Stomach smooth muscle (tissue), 2 donors: ENCODE measurements around the gene KLHL30.

Source experiments
- H3K27ac ChIP-seq: one replicate; pipeline ENCODE4 v1.7.0; 2013; ENCODE audit warnings: mild to moderate bottlenecking, low read length, inconsistent platforms
- H3K27me3 ChIP-seq, 2 donors: one replicate each; pipeline ENCODE4 v1.7.0; 2013; ENCODE audit warnings: low read length in 2 of 2; ENCODE audit not compliant: insufficient read depth in 2 of 2, control insufficient read depth in 1 of 2
- H3K36me3 ChIP-seq, 2 donors: one replicate each; pipeline ENCODE4 v1.7.0; 2013; ENCODE audit warnings: low read length in 2 of 2; ENCODE audit not compliant: control insufficient read depth in 2 of 2, insufficient read depth in 2 of 2
- H3K4me1 ChIP-seq: one replicate; pipeline ENCODE4 v1.7.0; 2013; ENCODE audit warnings: low read length; ENCODE audit not compliant: control insufficient read depth, insufficient read depth
- H3K4me3 ChIP-seq, 2 donors: one replicate each; pipeline ENCODE4 v1.7.0; 2013; ENCODE audit warnings: low read length in 2 of 2
- H3K9ac ChIP-seq, 2 donors: one replicate each; pipeline ENCODE4 v1.7.0; 2013; ENCODE audit warnings: low read length in 2 of 2, mild to moderate bottlenecking in 1 of 2
- H3K9me3 ChIP-seq, 2 donors: one replicate each; pipeline ENCODE4 v1.7.0; 2013; ENCODE audit warnings: low read length in 2 of 2; ENCODE audit not compliant: control insufficient read depth in 2 of 2
- donor health status: healthy.
- donor health status: Pancreatic carcinoma.

KLHL30 gene

GRCh38 chr2:238136820-238137537 lies 1.5 kb upstream of the KLHL30 start:
- peaks cover 23% of the 10 kb centered on the region for H3K4me1 ChIP-seq
- H3K27me3 ChIP-seq = no peaks in the 10 kb centered on the region
- no peak overlapping the region for H3K9ac ChIP-seq
- no peaks in the 10 kb centered on the region for H3K9me3 ChIP-seq
- H3K27ac ChIP-seq = no peak overlapping the region
- H3K36me3 ChIP-seq = no peaks in the 10 kb centered on the region
- H3K4me3 ChIP-seq = no peak overlapping the region

GRCh38 chr2:238137885-238138284 lies 583 bp upstream of the KLHL30 start:
- no peak overlapping the region for H3K27ac ChIP-seq
- no peak overlapping the region for H3K9ac ChIP-seq
- H3K4me1 ChIP-seq = peaks cover 23% of the 10 kb centered on the region
- H3K4me3 ChIP-seq = no peak overlapping the region
- H3K27me3 ChIP-seq = no peaks in the 10 kb centered on the region
- no peaks in the 10 kb centered on the region for H3K9me3 ChIP-seq
- H3K36me3 ChIP-seq = no peaks in the 10 kb centered on the region

GRCh38 chr2:238139196-238140039 lies 950 bp downstream of the KLHL30 start:
- H3K9ac ChIP-seq = no peak overlapping the region
- H3K27me3 ChIP-seq = no peaks in the 10 kb centered on the region
- H3K27ac ChIP-seq = no peak overlapping the region
- no peaks in the 10 kb centered on the region for H3K9me3 ChIP-seq
- H3K4me1 ChIP-seq = peaks cover 23% of the 10 kb centered on the region
- H3K4me3 ChIP-seq = peak overlapping the region in 1 of 2 donors; percentile 67
- H3K36me3 ChIP-seq = no peaks in the 10 kb centered on the region

GRCh38 chr2:238140040-238140439 lies 1.6 kb downstream of the KLHL30 start:
- H3K4me1 ChIP-seq = peaks cover 23% of the 10 kb centered on the region
- no peaks in the 10 kb centered on the region for H3K36me3 ChIP-seq
- no peaks in the 10 kb centered on the region for H3K9me3 ChIP-seq
- no peak overlapping the region for H3K9ac ChIP-seq
- no peak overlapping the region for H3K27ac ChIP-seq
- no peaks in the 10 kb centered on the region for H3K27me3 ChIP-seq
- no peak overlapping the region for H3K4me3 ChIP-seq

GRCh38 chr2:238140721-238141540 lies 2.5 kb downstream of the KLHL30 start:
- H3K4me3 ChIP-seq = no peak overlapping the region
- peaks cover 23% of the 10 kb centered on the region for H3K4me1 ChIP-seq
- H3K27ac ChIP-seq = no peak overlapping the region
- H3K9ac ChIP-seq = no peak overlapping the region
- no peaks in the 10 kb centered on the region for H3K27me3 ChIP-seq
- H3K36me3 ChIP-seq = no peaks in the 10 kb centered on the region
- H3K9me3 ChIP-seq = no peaks in the 10 kb centered on the region

- Histone ChIP-seq H3K4me1 (peaks cover 23% of the 10 kb centered on the region), H3K4me3 (no peak overlapping the region), H3K9me3 (no peaks in the 10 kb centered on the region), H3K9ac (no peak overlapping the region), H3K27ac (no peak overlapping the region), H3K36me3 (no peaks in the 10 kb centered on the region), H3K27me3 (no peaks in the 10 kb centered on the region)
These were observed 3.3 kb downstream of the KLHL30 start for GRCh38 chr2:238141541-238142318.

- H3K27me3 ChIP-seq = no peaks in the 10 kb centered on the region
- no peak overlapping the region for H3K9ac ChIP-seq
- H3K36me3 ChIP-seq = no peaks in the 10 kb centered on the region
- no peaks in the 10 kb centered on the region for H3K9me3 ChIP-seq
- no peak overlapping the region for H3K27ac ChIP-seq
- peaks cover 23% of the 10 kb centered on the region for H3K4me1 ChIP-seq
- no peak overlapping the region for H3K4me3 ChIP-seq
These were observed 4.1 kb downstream of the KLHL30 start for GRCh38 chr2:238142382-238143205.

GRCh38 chr2:238143239-238143951 lies 4.9 kb downstream of the KLHL30 start:
- Histone ChIP-seq H3K4me1 (peaks cover 16% of the 10 kb centered on the region), H3K27ac (no peak overlapping the region), H3K9me3 (no peaks in the 10 kb centered on the region), H3K36me3 (no peaks in the 10 kb centered on the region), H3K27me3 (no peaks in the 10 kb centered on the region), H3K4me3 (no peak overlapping the region), H3K9ac (no peak overlapping the region)

GRCh38 chr2:238144262-238144661 lies 5.8 kb downstream of the KLHL30 start:
- H3K9ac ChIP-seq = no peak overlapping the region

More at GRCh38 chr2:238144262-238144661, 5.8 kb downstream of the KLHL30 start:
- Histone ChIP-seq H3K9me3 (no peaks in the 10 kb centered on the region), H3K4me3 (no peak overlapping the region), H3K4me1 (peaks cover 9% of the 10 kb centered on the region), H3K27me3 (no peaks in the 10 kb centered on the region), H3K27ac (no peak overlapping the region), H3K36me3 (no peaks in the 10 kb centered on the region)
